ENCODE measurements around the gene JAKMIP1. TPM values are rescaled to one million over a fixed set of nuclear protein-coding genes. Genes with fewer than 3 reads are reported as not detected.

Gene JAKMIP1
- total and polyA plus RNA-seq, 2 donors (not counting 1 experiment from before 2014, with no cell fraction given): 0.49 to 1.0 TPM

GRCh38 chr4:6208416-6208815 is 8.1 kb upstream of the JAKMIP1 start:
- H3K4me2 ChIP-seq (replicated peaks; ENCODE audit: low read depth, low read length, poor library complexity, severe bottlenecking): no peak overlapping the region
- peaks cover 16% of the 10 kb centered on the region for H3K27me3 Mint-ChIP-seq
- no peak overlapping the region for H3K27ac Mint-ChIP-seq
- H3K27me3 ChIP-seq (replicated peaks in 1 of 4; ENCODE audit: control extremely low read depth in 1 of 4, control insufficient read depth in 3 of 4, insufficient read depth in 4 of 4, low read length in 3 of 4): no peaks in the 10 kb centered on the region
- H3K4me3 Mint-ChIP-seq: no peak overlapping the region
- DNase-seq (no peak), ATAC-seq (ENCODE audit: low read depth) (no peak)
- no peaks in the 10 kb centered on the region for H3K4me1 ChIP-seq (ENCODE audit: control insufficient read depth in 2 of 2, insufficient read depth in 2 of 2, low read length in 2 of 2)
- no peak overlapping the region for H3K4me3 ChIP-seq (ENCODE audit: control extremely low read depth in 1 of 5, extremely low read depth in 1 of 5, insufficient read depth in 1 of 5, low read depth in 2 of 5, low read length in 4 of 5)
- 71% methylated on average over 3 of the region's 6 CpGs for WGBS (ENCODE audit: insufficient coverage)
- intact Hi-C loops (cut with micrococcal nuclease): no loop called here
- ChIA-PET POLR2A (no interaction called here), CTCF (no interaction called here)
- no peaks in the 10 kb centered on the region for H4K20me1 ChIP-seq (ENCODE audit: control insufficient read depth, insufficient read depth, low read length, poor library complexity, severe bottlenecking)
- no peaks in the 10 kb centered on the region for H3K4me1 Mint-ChIP-seq
- no peaks in the 10 kb centered on the region for H3K9me3 Mint-ChIP-seq (ENCODE audit: insufficient read depth)
- H2AFZ ChIP-seq (ENCODE audit: insufficient read depth, low read depth, low read length, poor library complexity, severe bottlenecking): no peak overlapping the region
- H3K9ac ChIP-seq (ENCODE audit: low read length): no peak overlapping the region
- H3K79me2 ChIP-seq (ENCODE audit: control insufficient read depth, insufficient read depth, low read length): no peaks in the 10 kb centered on the region
- H3K36me3 ChIP-seq (replicated peaks in 1 of 2; ENCODE audit: control extremely low read depth in 1 of 2, control insufficient read depth in 1 of 2, extremely low read depth in 1 of 2, insufficient read depth in 2 of 2, low read length in 1 of 2): no peaks in the 10 kb centered on the region
- TF ChIP-seq, protein P1, sequence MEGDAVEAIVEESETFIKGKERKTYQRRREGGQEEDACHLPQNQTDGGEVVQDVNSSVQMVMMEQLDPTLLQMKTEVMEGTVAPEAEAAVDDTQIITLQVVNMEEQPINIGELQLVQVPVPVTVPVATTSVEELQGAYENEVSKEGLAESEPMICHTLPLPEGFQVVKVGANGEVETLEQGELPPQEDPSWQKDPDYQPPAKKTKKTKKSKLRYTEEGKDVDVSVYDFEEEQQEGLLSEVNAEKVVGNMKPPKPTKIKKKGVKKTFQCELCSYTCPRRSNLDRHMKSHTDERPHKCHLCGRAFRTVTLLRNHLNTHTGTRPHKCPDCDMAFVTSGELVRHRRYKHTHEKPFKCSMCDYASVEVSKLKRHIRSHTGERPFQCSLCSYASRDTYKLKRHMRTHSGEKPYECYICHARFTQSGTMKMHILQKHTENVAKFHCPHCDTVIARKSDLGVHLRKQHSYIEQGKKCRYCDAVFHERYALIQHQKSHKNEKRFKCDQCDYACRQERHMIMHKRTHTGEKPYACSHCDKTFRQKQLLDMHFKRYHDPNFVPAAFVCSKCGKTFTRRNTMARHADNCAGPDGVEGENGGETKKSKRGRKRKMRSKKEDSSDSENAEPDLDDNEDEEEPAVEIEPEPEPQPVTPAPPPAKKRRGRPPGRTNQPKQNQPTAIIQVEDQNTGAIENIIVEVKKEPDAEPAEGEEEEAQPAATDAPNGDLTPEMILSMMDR (IDR thresholded peaks at IDR 0.05): no peak
- no peak for TF ChIP-seq EZH2 (IDR thresholded peaks at IDR 0.05; ENCODE audit: borderline replicate concordance, insufficient read depth, low read depth, low read length, poor library complexity, severe bottlenecking)
- no peak overlapping the region for H3K27ac ChIP-seq (ENCODE audit: low read length in 2 of 2)
- H3K9me3 ChIP-seq (ENCODE audit: control extremely low read depth in 1 of 3, control insufficient read depth in 2 of 3, insufficient read depth in 1 of 3, low read length in 2 of 3): peaks cover 1 to 6% (median 2%) of the 10 kb centered on the region in 3 donors

DNA sequence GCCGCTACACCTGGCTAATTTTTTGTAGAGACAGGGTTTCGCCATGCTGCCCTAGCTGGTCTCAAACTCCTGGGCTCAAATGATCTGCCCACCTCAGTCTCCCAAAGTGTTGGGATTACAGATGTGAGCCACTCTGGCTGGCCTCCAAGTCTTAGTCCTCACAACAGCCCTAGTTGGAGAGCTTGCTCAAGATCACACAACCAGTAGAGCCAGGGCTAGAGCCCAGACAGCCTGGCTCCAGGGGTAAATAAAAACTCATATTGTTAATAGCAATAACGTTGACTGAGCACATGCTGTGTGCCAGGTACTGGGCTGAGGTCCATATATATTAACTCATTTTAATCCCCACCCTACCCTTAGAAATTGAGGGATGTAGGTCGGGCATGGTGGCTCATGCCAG is 7.3 kb upstream of the JAKMIP1 start:
- CTCF ChIA-PET: no interaction called here

More for the DNA sequence above, 7.3 kb upstream of the JAKMIP1 start:
- H3K4me3 Mint-ChIP-seq: no peak overlapping the region
- TF ChIP-seq EZH2 (IDR thresholded peaks at IDR 0.05; ENCODE audit: borderline replicate concordance, insufficient read depth, low read depth, low read length, poor library complexity, severe bottlenecking): no peak
- TF ChIP-seq, protein P1 (IDR thresholded peaks at IDR 0.05): no peak
- no peaks in the 10 kb centered on the region for H3K79me2 ChIP-seq (ENCODE audit: control insufficient read depth, insufficient read depth, low read length)
- H3K27me3 Mint-ChIP-seq: peaks cover 16% of the 10 kb centered on the region
- 100% methylated on average over 1 of the region's 4 CpGs for WGBS (ENCODE audit: insufficient coverage)
- ATAC-seq (ENCODE audit: low read depth) (no peak), DNase-seq (no peak)
- no peaks in the 10 kb centered on the region for H3K9me3 Mint-ChIP-seq (ENCODE audit: insufficient read depth)
- no peaks in the 10 kb centered on the region for H3K27me3 ChIP-seq (replicated peaks in 1 of 4; ENCODE audit: control extremely low read depth in 1 of 4, control insufficient read depth in 3 of 4, insufficient read depth in 4 of 4, low read length in 3 of 4)
- H3K4me2 ChIP-seq (replicated peaks; ENCODE audit: low read depth, low read length, poor library complexity, severe bottlenecking): no peak overlapping the region
- intact Hi-C loops (cut with micrococcal nuclease): no loop called here
- H3K4me1 Mint-ChIP-seq: no peaks in the 10 kb centered on the region
- no peak overlapping the region for H3K27ac Mint-ChIP-seq
- H2AFZ ChIP-seq (ENCODE audit: insufficient read depth, low read depth, low read length, poor library complexity, severe bottlenecking): no peak overlapping the region
- H3K9ac ChIP-seq (ENCODE audit: low read length): no peak overlapping the region
- no peak overlapping the region for H3K4me3 ChIP-seq (ENCODE audit: control extremely low read depth in 1 of 5, extremely low read depth in 1 of 5, insufficient read depth in 1 of 5, low read depth in 2 of 5, low read length in 4 of 5)
- H4K20me1 ChIP-seq (ENCODE audit: control insufficient read depth, insufficient read depth, low read length, poor library complexity, severe bottlenecking): no peaks in the 10 kb centered on the region
- no peaks in the 10 kb centered on the region for H3K4me1 ChIP-seq (ENCODE audit: control insufficient read depth in 2 of 2, insufficient read depth in 2 of 2, low read length in 2 of 2)
- POLR2A ChIA-PET: no interaction called here
- H3K9me3 ChIP-seq (ENCODE audit: control extremely low read depth in 1 of 3, control insufficient read depth in 2 of 3, insufficient read depth in 1 of 3, low read length in 2 of 3): peaks cover 0 to 4% (median 0%) of the 10 kb centered on the region in 3 donors
- H3K27ac ChIP-seq (ENCODE audit: low read length in 2 of 2): no peak overlapping the region
- H3K36me3 ChIP-seq (replicated peaks in 1 of 2; ENCODE audit: control extremely low read depth in 1 of 2, control insufficient read depth in 1 of 2, extremely low read depth in 1 of 2, insufficient read depth in 2 of 2, low read length in 1 of 2): no peaks in the 10 kb centered on the region
